Vagina (tissue), 2 donors: ENCODE data around the gene PDE9A. TPM values are rescaled to one million over a fixed set of nuclear protein-coding genes. Genes with fewer than 3 reads are reported as not detected.

Experiments used
- DNase-seq, 2 donors: peaks; one replicate each; pipeline ENCODE4 v3.0.0-alpha.2; 2017; ENCODE audit errors: extremely low spot score in 2 of 2
- H3K27ac ChIP-seq: fragments of 200-600 bp; sonication (generic); one replicate; pipeline ENCODE4 v1.5.1; 2019
- H3K27me3 ChIP-seq: fragments of 200-600 bp; sonication (generic); one replicate; pipeline ENCODE4 v1.5.1; 2019
- H3K36me3 ChIP-seq, 2 donors: fragments of 200-600 bp; sonication (generic); one replicate each; pipeline ENCODE4 v1.5.1; 2017 to 2019
- H3K4me1 ChIP-seq: fragments of 200-600 bp; sonication (generic); one replicate; pipeline ENCODE4 v1.5.1; 2019
- H3K4me3 ChIP-seq, 2 donors: fragments of 200-600 bp; sonication (generic); 1 replicate in 1 of 2; 2 replicates in 1 of 2; pipeline ENCODE4 v1.5.1; 2016 to 2019
- H3K9me3 ChIP-seq: fragments of 200-600 bp; sonication (generic); one replicate; pipeline ENCODE4 v1.5.1; 2019
- POLR2A ChIP-seq, 2 donors: fragments of 450-650 bp; IDR thresholded peaks; one replicate each; pipeline ENCODE4 v1.6.1; 2017; ENCODE audit warnings: antibody characterized with exemption in 2 of 2, mild to moderate bottlenecking in 2 of 2, moderate library complexity in 2 of 2
- POLR2AphosphoS5 ChIP-seq, 2 donors: sonication (generic); formaldehyde crosslinking; IDR thresholded peaks; one replicate each; pipeline ENCODE4 v1.9.0; 2017; ENCODE audit warnings: antibody characterized with exemption in 2 of 2, mild to moderate bottlenecking in 2 of 2, low read depth in 1 of 2; ENCODE audit not compliant: insufficient read depth in 1 of 2
- intact Hi-C: fragments of 100-400 bp; cut with DNase I; formaldehyde crosslinking; loops from one replicate; pipeline ENCODE4 v1.15.1; 2023
- total RNA-seq: library from RNA; depleted of rRNA; stranded (reverse); fragments of >200 nt; gene quantifications from one replicate; pipeline ENCODE4 v1.2.3, GENCODE V29; 2016
- TF ChIP-seq, protein P1 (sequence below), 3 experiments: fragments of 450-650 bp in 2 of 3; fragments of 200-600 bp in 1 of 3; sonication (generic) in 1 of 3; IDR thresholded peaks; one replicate each; pipeline ENCODE4 v1.5.1; 2017 to 2019; ENCODE audit warnings: antibody characterized with exemption in 3 of 3, mild to moderate bottlenecking in 2 of 3, moderate library complexity in 2 of 3

PDE9A gene
- total RNA-seq, 1 donor from 2014 or later: 9.6 TPM

DNA sequence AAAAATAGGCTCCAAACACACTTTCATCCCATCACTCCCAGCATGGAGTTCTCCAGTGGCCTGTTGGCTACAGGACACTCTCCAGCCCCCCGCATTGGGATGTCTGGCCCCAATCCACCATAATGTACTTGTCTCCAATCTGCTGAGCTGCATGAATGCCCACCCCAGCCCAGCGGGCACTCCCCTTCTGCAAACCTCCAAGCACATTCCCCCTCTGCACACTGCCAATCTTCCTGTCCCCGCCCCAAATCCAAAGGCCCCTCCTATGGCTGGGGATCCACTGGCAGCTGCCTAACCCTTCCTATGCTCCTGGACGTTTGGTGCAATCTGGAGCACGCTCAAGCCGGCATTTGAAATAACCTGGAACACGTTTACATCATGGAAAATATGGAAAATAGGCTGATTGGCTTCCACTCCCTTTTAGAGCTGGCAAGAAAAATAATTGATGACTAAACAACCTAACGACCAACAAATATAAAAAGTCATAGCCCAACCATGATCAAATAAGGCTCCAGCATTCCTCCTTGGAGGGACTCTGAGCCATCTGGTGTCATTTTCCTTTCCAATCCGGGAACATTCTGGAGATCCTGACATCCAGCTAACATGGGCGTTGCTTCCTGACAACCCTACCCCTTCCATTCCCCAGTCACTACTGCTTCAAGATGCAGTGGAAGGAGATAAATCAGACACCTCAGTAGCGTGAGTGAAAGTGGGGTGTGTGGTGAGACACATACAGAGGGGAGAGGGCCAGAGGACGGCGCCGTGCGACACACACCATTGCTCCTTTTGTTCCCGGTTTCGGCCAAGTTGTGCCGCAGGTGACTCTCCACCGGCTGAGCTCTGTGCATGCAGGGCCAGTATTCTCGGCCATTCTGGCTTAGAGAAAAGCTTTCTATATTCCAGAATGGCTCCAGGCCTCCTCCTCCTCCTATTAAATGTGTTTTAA, 41.6 kb downstream of the PDE9A start:
- H3K4me3 ChIP-seq: no peak overlapping the region
- no peak overlapping the region for H3K27ac ChIP-seq
- no peaks in the 10 kb centered on the region for H3K27me3 ChIP-seq
- TF ChIP-seq POLR2AphosphoS5 (IDR thresholded peaks at IDR 0.05; ENCODE audit: insufficient read depth in 1 of 2, low read depth in 1 of 2) (no peak), POLR2A (IDR thresholded peaks at IDR 0.05) (no peak)
- TF ChIP-seq, protein P1, sequence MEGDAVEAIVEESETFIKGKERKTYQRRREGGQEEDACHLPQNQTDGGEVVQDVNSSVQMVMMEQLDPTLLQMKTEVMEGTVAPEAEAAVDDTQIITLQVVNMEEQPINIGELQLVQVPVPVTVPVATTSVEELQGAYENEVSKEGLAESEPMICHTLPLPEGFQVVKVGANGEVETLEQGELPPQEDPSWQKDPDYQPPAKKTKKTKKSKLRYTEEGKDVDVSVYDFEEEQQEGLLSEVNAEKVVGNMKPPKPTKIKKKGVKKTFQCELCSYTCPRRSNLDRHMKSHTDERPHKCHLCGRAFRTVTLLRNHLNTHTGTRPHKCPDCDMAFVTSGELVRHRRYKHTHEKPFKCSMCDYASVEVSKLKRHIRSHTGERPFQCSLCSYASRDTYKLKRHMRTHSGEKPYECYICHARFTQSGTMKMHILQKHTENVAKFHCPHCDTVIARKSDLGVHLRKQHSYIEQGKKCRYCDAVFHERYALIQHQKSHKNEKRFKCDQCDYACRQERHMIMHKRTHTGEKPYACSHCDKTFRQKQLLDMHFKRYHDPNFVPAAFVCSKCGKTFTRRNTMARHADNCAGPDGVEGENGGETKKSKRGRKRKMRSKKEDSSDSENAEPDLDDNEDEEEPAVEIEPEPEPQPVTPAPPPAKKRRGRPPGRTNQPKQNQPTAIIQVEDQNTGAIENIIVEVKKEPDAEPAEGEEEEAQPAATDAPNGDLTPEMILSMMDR (IDR thresholded peaks at IDR 0.05): no peak
- H3K9me3 ChIP-seq: no peaks in the 10 kb centered on the region
- DNase-seq: no peak
- no peaks in the 10 kb centered on the region for H3K36me3 ChIP-seq
- intact Hi-C loops: no loop called here
- no peaks in the 10 kb centered on the region for H3K4me1 ChIP-seq

DNA sequence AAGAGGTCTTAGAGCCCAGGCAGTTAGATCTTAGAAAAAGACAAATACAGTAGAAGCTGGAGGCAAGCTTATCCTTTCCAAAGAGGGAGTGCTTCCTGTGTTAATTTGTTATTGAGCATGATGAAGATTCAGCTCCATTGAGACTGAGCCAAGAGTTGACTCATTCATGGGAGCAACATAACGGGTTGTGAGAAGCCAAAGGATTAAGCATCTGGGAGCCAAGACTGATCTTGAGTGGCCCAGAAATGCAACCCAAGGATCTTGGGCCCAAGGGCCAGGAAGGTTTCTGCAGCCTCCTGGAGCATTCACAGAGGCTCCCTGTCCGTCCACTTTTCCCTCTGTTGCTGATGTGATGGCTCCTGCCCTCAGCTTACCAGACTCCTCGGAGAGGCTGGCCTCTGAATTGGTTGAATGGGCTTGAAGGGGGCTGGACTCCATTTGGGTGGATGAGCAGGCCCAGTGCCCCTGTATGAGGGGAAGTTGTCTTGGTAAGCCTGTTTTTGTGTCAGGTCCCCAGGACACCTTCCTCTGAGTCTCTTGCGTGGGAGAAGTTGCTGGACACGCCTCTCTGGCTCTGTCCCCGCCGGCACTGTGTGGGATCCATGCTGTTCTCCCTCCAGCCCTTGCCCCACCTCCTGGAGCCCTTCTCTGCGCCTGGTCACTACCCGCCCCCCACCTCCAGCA, 42.4 kb downstream of the PDE9A start:
- H3K4me1 ChIP-seq: no peaks in the 10 kb centered on the region
- no peak for DNase-seq
- H3K9me3 ChIP-seq: no peaks in the 10 kb centered on the region
- no peak overlapping the region for H3K4me3 ChIP-seq
- no peaks in the 10 kb centered on the region for H3K36me3 ChIP-seq
- TF ChIP-seq, protein P1 (IDR thresholded peaks at IDR 0.05): no peak
- TF ChIP-seq POLR2AphosphoS5 (IDR thresholded peaks at IDR 0.05; ENCODE audit: insufficient read depth in 1 of 2, low read depth in 1 of 2) (no peak), POLR2A (IDR thresholded peaks at IDR 0.05) (no peak)
- H3K27me3 ChIP-seq: no peaks in the 10 kb centered on the region
- no peak overlapping the region for H3K27ac ChIP-seq
- intact Hi-C loops: no loop called here

DNA sequence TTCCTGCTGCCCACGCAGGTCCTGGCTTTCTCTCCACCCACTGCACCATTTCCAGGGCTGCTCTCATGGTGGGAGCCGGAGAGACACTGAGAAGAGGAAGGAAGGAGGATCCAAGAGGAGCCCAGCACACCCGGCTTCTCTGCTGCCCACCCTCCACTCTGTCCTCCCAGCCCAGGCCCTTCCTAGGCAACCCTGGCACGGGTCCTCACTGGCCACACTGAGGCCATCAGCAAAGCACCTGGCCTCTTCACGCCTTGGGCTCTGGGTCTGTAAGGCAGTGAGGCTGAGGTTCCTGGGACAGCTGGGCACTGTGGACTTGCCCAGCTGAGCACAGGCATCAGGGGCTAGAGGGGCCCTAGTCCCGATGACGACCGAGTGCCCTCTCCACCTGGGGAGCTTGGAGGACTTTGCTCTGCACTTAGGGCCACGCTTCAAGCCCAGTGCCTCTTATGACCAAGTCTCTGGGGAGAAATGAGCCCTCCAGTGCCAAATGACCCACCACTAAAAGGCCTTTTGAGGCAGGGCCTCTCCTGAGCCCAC, 43.1 kb downstream of the PDE9A start:
- no peaks in the 10 kb centered on the region for H3K27me3 ChIP-seq
- intact Hi-C loops: no loop called here
- H3K4me1 ChIP-seq: no peaks in the 10 kb centered on the region
- H3K4me3 ChIP-seq: no peak overlapping the region
- TF ChIP-seq, protein P1 (IDR thresholded peaks at IDR 0.05): no peak
- no peak for TF ChIP-seq POLR2AphosphoS5 (IDR thresholded peaks at IDR 0.05; ENCODE audit: insufficient read depth in 1 of 2, low read depth in 1 of 2)
- no peak for TF ChIP-seq POLR2A (IDR thresholded peaks at IDR 0.05)
- H3K36me3 ChIP-seq: no peaks in the 10 kb centered on the region
- no peak overlapping the region for H3K27ac ChIP-seq
- no peaks in the 10 kb centered on the region for H3K9me3 ChIP-seq
- no peak for DNase-seq

DNA sequence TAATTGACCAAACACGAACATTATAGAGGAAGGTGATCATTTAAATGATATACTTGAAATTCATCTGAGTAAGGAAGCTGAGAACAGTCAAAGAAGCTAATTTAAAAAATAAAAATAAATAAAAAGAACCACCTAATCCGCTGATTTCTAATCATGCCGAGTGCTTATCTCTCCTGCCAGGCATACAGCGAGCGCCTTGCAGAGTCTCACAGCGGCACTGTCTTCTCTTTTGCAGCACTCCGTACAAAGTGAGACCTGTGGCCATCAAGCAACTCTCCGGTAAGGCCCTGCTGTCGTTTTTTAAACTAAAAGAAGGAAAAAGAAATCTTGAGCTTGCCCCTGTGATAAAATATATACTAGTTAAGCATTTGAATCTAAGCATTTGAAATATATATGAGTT, 45.3 kb downstream of the PDE9A start:
- no peak for TF ChIP-seq POLR2AphosphoS5 (IDR thresholded peaks at IDR 0.05; ENCODE audit: insufficient read depth in 1 of 2, low read depth in 1 of 2)
- TF ChIP-seq, protein P1 (IDR thresholded peaks at IDR 0.05): no peak
- no peak for TF ChIP-seq POLR2A (IDR thresholded peaks at IDR 0.05)
- Histone ChIP-seq H3K4me1 (no peaks in the 10 kb centered on the region), H3K4me3 (no peak overlapping the region), H3K9me3 (no peaks in the 10 kb centered on the region), H3K27me3 (no peaks in the 10 kb centered on the region), H3K36me3 (no peaks in the 10 kb centered on the region), H3K27ac (no peak overlapping the region)
- intact Hi-C loops: no loop called here
- DNase-seq: no peak
